Stimulated activated CD4-positive, alpha-beta T cell treated with anti-CD3 and anti-CD28 coated beads, Interleukin-2, amount 100 ng/mL, for 4 hours (primary cell): ENCODE data around the gene CCR5AS.
"Not testable (repeated sequence)": the region's sequence is repeated elsewhere in the genome, so short reads cannot be mapped to it uniquely, and the experiment has no call there.

ENCODE experiments used
- DNase-seq: peaks from one replicate; pipeline ENCODE4 v3.0.0-alpha.2; 2020; ENCODE audit warnings: low read depth

CCR5AS gene

DNA sequence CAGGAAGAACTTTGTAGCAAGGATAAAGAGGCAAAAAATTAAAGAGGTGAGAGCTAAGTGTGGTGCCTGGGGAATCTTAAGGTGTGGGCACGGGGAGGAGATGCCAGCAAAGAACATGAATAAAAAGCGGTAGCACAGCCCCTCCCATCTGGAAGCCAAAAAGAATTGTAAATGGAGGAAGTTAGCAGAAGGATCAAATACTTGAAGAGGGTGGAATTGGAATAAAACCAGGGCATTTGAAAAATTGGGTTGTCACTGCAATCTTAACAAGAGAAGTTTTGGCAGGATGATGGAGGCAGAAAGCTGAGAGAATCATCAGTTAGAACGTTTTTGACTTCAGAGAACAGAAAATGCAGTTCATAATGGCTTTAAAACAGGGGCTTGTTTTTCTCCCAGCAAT is 50.6 kb downstream of the CCR5AS start:
- DNase-seq = no peak

GRCh38 chr3:46354984-46355383 is 51.9 kb downstream of the CCR5AS start:
- no peak for DNase-seq

- no peak for DNase-seq
Observed at GRCh38 chr3:46354478-46354877, 52.4 kb downstream of the CCR5AS start.

- no peak for DNase-seq
Observed at GRCh38 chr3:46353647-46354410, 53.0 kb downstream of the CCR5AS start, which contains the start of gene CCR2. TSS of gene CCR2 (plus strand) at chr3:46354111. CDS start at chr3:46357528, 3,417 bp downstream.

DNA sequence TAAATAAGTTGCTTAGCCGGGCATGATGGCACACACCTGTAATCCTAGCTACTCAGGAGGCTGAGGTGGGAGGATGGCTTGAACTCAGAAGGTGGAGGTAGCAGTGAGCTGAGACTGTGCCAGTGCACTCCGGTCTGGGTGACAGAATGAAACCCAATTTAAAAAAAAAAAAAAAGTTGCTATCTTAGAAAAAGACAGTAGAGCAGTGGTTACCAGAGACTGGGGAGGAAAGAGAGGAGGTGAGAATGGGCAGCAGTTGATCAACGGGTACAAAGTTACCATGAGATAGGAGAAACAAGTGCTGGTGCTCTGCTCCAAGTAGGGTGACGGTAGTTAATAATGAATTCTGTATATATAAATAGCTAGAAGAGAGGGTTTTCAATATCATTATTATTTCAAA is 53.8 kb downstream of the CCR5AS start:
- DNase-seq = no peak

- no peak for DNase-seq
Observed at GRCh38 chr3:46351646-46352045, 55.2 kb downstream of the CCR5AS start.

DNA sequence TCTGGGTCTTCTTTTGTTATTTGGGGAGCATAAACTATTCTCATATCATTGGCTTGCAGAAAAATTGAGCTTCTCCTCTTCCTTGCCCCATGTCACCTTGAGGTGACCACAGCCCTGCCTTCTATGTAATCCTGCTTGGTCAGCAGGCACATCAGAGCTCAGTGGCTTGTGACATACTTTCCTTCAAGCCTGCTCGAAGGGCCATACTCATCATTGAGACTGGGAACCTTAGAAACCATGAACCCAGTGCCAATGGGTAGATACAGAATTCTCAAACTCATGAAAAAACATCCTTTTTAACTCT is 56.7 kb downstream of the CCR5AS start:
- DNase-seq = no peak

- DNase-seq = no peak
Observed at GRCh38 chr3:46349484-46350261, 57.2 kb downstream of the CCR5AS start.

GRCh38 chr3:46348823-46349482 is 57.9 kb downstream of the CCR5AS start:
- DNase-seq = no peak

DNA sequence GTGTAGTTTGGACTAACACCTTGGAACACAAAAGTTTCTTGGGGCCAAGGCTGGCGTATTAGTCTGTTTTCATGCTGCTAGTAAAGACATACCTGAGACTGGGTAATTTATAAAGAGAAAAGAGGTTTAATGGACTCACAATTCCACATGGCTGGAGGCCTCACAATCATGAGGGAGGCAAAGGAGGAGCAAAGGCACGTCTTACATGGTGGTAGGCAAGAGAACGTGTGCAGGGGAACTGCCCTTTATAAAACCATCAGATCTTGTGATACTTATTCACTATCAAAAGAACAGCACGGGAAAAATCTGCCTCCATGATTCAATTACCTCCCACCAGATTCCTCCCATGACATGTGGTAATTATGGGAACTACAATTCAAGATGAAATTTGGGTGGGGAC is 62.4 kb downstream of the CCR5AS start:
- DNase-seq = no peak

GRCh38 chr3:46338840-46339239 is 68.0 kb downstream of the CCR5AS start:
- no peak for DNase-seq

GRCh38 chr3:46337911-46338310 is 69.0 kb downstream of the CCR5AS start:
- no peak for DNase-seq

GRCh38 chr3:46335541-46335940 is 71.3 kb downstream of the CCR5AS start:
- DNase-seq = no peak

- DNase-seq = no peak
Observed at GRCh38 chr3:46334741-46335478, 72.0 kb downstream of the CCR5AS start.

DNA sequence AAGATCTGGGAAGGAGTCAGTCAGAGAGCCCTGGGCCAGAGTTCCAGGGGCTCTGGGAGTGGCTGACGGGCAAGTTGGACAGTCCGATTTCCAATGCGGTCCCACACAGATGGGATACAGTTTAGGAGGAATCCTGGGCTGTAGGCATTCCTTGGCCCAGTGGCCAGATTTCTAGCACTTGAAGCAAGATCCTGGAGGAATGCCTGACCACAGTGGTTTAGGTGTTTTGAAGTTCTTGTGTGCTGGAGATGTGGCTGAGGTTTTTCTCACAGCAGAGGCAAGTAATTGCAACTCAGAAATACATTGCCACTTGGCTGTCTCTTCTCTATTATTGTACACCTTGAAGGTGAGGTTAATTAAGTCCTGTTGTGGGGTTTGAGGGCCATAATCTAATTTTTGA is 76.2 kb downstream of the CCR5AS start:
- not testable (repeated sequence) for DNase-seq

DNA sequence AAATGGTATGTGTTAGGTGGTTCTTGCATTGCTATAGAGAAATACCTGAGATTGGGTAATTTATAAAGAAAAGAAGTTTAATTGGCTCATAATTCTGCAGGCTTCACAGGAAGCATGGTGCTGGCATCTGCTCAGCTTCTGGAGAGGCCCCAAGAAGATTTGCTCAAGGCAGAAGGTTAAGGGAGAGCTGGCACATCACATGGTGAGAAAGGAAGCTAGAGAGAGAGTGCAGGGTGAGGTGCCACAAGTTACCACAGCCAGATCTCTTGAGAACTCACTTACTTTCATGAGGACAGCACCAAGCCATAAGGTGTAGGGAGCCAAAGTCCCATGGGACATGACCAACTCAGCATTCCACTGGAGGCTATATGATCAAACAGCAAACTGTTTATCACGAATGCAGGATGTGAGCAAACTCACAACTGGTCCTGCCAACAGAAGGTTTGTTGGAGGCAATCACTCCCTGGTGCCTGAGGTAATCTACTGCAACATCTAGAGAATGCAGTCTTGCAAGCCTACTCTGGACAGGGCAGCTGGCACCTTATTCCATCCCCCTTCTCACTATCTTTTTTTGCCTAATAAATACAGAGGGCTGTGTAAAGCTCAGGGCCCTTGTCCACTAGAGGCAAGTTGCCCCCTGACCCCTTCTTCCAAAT is 81.1 kb downstream of the CCR5AS start:
- no peak for DNase-seq

GRCh38 chr3:46324036-46324435 is 82.8 kb downstream of the CCR5AS start:
- DNase-seq = no peak

DNA sequence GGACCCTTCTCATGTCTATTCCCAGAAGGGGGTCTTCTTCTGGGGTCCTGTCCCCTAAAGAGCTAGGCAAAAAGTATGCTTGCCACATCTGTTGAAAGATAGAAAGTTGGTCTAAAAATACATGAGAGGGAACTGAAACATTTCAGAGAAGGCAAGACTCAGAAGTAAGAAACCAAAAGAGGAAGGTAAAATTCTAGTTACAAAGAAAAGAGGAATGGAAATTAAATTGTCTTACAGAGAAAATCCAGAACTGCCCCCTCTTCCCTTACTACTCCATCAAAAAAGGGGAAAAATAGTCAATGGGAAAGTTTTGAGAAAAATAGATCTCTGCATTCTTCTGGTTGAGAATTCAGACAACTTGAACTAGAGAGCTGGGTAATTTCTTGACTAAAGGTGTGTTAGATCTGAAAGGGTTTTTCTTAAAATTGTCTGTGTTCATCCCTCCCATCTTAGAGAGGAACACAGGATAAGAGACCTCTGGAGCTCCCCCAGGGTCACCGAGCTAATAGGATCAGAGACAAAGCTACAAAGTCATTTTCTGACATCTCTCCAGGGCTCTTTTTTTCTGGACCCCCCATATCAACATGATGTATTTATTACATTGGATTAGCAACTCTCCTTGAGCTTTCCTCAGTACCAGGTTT is 85.3 kb downstream of the CCR5AS start:
- no peak for DNase-seq

DNA sequence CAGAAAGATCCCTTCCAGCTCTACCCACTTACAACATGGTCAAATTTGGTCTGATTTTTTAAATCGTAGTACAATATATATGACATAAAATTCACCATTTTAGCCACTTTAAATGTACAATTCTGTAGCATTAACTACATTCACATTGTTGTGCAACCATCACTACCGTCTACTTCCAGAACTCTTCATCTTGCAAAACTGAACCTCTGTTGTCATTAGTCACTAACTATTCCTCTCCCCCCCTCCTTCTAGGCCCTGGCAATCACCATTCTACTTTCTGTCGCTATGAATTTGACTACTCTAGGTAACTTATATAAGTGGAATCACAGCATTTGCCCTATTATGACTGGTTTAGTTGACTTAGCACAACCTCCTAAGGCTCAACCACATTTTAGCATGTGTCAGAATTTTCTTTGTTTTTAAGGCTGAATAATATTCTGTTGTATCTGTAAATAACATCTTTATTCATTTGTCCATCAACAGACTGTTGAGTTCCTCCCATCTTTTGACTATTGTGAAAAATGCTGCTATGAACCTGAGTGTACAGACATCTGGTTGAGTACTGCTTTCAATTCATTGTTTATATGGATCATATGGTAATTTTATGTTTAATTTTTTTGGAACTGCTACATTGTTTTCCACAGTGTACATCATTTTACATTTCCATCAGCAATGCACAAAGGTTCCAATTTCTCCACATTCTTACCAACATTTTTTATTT is 88.5 kb downstream of the CCR5AS start:
- no peak for DNase-seq

- no peak for DNase-seq
Observed at GRCh38 chr3:46316206-46316605, 90.7 kb downstream of the CCR5AS start.

DNA sequence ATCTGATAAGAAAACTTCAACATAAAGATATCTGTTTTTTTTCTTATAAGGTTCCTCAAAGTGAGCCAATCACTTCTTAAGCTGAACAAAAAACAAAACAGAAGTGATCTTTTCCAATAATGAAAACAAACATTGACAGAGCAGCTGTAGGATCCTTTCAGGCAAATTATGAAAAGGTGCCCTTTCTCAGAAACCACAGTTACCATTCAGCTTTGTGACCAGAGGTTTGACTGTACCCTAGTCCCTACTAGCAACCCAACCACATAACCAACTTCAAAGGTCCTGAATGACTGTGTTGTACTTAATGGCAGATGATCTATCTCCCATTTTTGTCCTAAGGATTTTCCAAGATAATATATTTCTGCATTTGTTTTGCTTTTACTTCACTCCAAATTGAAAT is 92.3 kb downstream of the CCR5AS start:
- DNase-seq = no peak
